ENCODE data around the gene SLCO3A1.
"Not testable (repeated sequence)": the region's sequence is repeated elsewhere in the genome, so short reads cannot be mapped to it uniquely, and the experiment has no call there.

The SLCO3A1 gene

GRCh38 chr15:92028389-92028724 lies 174.8 kb downstream of the SLCO3A1 start:
- H3K4me3 ChIP-seq (ENCODE audit: low read depth, low read length) = no peak overlapping the region

DNA sequence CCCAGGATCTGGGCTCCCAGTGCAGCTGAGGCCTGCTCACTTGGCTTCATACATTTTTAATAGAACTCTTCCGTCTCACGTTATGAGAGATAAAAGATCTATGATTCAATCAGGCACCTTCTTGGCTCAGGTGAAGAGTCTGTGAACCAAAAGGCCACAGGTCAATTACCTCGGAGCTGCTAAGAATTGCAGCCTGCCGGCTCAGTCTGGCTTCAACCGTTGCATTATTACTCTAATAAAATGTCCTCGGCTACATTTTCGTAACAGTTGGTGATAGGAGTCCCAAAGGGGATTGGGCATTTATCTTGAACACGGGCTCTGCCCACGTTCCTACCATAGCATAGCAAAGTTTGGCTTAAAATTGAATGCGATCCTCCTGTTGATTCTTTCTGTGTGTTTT lies 176.3 kb downstream of the SLCO3A1 start:
- H3K4me3 ChIP-seq (ENCODE audit: low read depth, low read length) = no peak overlapping the region

- H3K4me3 ChIP-seq (ENCODE audit: low read depth, low read length) = no peak overlapping the region
Observed at GRCh38 chr15:92033314-92033713, 179.8 kb downstream of the SLCO3A1 start.

DNA sequence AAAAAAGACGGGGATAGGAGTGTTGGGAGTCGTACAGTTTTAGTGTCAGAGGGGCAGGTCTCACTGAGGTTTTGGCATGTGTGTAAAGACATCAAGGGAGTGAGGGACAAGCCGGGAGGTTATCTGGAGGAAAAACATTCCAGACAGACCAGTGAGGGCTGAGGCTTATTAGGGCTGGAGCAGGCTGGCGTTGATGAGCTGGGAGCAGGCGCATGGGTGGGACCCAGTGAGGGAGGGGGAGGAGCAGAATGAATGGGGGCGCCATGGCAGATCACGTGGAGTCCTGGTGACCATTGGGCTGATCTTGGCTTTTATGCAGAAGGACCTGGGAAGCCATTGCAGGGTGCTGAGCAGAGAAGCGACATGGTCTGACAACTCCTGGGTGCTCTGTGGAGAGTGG lies 180.2 kb downstream of the SLCO3A1 start:
- no peak overlapping the region for H3K4me3 ChIP-seq (ENCODE audit: low read depth, low read length)

- no peak overlapping the region for H3K4me3 ChIP-seq (ENCODE audit: low read depth, low read length)
Observed at GRCh38 chr15:92034227-92034626, 180.7 kb downstream of the SLCO3A1 start.

GRCh38 chr15:92035551-92035950 lies 182.0 kb downstream of the SLCO3A1 start:
- H3K4me3 ChIP-seq (ENCODE audit: low read depth, low read length) = no peak overlapping the region

- H3K4me3 ChIP-seq (ENCODE audit: low read depth, low read length) = no peak overlapping the region
Observed at GRCh38 chr15:92035961-92036360, 182.5 kb downstream of the SLCO3A1 start.

DNA sequence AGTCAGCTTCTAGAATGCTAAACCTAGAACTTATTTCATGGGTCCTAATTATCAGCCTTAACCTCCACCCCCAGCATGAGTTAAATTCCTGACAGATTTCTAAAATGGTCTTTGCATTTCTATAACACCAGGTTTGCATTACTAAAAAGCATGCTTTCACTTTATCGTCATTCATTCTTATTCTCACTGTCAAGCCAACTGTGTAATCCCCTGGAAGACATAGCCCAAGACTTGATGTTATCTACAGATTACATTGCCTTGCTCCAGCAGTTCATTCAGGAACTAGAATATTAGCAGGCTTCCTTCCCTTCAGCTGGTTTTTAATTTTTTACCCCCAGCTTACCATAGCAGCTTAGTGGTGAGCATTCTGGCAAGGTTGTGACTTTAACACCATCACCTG lies 184.0 kb downstream of the SLCO3A1 start:
- no peak overlapping the region for H3K4me3 ChIP-seq (ENCODE audit: low read depth, low read length)

- H3K4me3 ChIP-seq (ENCODE audit: low read depth, low read length) = no peak overlapping the region
Observed at GRCh38 chr15:92040350-92040749, 186.8 kb downstream of the SLCO3A1 start.

GRCh38 chr15:92041371-92041770 lies 187.9 kb downstream of the SLCO3A1 start:
- H3K4me3 ChIP-seq (ENCODE audit: low read depth, low read length) = no peak overlapping the region

DNA sequence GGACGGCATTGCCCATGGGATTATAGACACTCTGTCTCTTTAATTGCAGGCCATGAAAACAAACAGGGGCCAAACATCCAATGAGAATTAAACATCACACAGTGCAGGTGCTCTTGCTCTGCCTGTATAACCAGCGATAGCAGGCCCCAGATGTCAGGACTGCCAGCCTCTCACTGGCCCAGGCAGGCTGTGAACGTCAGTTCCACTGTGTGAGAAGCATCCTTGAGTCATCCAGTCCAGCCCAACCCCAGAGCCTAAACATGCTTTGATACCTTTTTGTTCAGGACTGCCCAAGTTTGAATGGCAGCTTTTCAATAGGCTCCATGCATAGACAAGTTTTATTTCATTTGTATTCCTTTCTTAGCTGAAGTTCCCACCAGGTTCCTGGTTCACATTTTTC lies 189.8 kb downstream of the SLCO3A1 start:
- no peak overlapping the region for H3K4me3 ChIP-seq (ENCODE audit: low read depth, low read length)

DNA sequence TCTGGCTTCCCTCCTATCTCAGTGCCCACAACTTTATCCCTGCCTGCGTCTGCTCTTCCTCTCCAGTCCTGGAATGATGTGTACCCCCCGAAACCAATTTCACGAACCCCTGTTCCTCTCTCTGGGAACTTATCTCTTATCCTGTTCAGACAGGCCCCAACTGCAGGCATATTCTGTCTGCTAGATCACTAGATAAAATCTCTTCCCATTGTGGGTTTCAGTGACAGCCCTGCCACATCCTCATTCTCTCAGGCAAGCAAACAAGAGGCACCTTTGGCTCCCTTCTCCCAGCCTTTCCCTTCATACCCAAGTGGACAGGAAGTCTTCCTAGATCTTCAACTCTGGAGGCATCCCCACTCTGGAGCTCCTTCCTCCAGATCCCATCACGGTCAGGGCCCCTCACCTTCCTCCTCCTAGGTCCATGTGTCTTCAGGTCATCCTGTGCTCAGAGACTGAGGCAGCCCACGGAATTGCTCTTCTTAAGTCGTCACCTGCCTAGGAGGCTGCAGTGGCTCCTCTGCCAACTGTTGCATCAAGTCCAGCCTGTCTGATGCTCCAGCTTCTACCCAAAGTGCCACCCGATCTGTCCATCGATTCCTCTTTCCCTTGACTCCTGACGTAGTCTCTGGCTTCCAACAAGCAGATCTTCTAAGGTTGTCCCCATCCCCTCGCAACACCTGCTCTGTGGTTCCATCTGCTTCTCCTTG lies 190.8 kb downstream of the SLCO3A1 start:
- no peak overlapping the region for H3K4me3 ChIP-seq (ENCODE audit: low read depth, low read length)

DNA sequence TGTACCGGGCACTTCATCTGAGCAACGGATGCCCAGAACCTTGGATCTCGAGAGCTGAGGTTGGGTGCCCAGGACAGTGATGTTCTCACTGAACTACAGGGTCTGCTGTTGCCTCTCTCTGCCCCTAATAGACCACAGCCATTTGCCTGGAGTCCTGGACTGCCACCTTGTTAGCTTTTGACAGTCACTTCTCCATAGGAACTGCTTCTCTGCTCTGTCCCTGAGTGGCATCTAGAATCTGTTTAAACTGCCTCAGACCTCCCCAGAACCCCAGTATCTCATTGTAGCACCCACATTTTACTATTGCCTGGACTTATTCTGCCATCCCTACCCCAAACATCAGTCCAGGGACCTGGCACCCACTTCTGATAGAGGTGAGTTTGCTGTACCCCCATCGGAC lies 194.4 kb downstream of the SLCO3A1 start:
- H3K4me3 ChIP-seq (ENCODE audit: low read depth, low read length) = no peak overlapping the region

GRCh38 chr15:92048739-92049138 lies 195.2 kb downstream of the SLCO3A1 start:
- no peak overlapping the region for H3K4me3 ChIP-seq (ENCODE audit: low read depth, low read length)

DNA sequence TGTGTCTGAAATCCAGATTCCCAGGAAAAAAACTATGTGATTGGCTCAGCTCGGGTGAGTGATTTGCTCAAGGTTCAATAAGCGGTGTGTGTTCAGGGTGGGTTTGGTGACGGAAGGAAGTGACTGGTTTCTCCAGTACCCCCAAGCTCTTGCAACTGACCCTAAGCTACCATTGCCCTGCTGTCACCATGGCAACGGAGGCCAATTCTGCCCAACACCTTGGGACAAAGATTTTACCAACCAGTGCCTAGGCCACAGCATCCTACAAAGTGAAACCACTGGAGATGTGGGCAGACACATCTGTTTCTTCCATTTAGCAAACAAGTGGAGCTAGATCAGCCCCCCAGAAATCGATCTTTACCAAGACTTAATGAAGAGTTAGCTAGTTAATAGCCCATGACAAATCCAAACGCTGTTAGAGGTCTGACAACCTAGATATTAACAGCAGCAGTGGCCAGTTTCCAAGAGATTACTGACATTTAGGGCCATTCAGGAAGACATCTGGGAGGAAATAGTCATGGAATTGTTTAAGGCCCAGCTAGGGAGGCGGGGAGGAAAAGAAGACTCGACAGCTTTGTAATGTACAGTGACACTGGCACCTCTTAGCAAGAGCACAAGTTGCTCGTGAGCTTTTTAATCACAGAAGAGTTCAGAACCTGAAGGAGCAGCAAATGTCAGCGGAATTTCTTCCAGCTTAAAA lies 195.9 kb downstream of the SLCO3A1 start:
- no peak overlapping the region for H3K4me3 ChIP-seq (ENCODE audit: low read depth, low read length)

GRCh38 chr15:92050220-92050898 lies 196.9 kb downstream of the SLCO3A1 start:
- no peak overlapping the region for H3K4me3 ChIP-seq (ENCODE audit: low read depth, low read length)

GRCh38 chr15:92051716-92052115 lies 198.2 kb downstream of the SLCO3A1 start:
- no peak overlapping the region for H3K4me3 ChIP-seq (ENCODE audit: low read depth, low read length)

- no peak overlapping the region for H3K4me3 ChIP-seq (ENCODE audit: low read depth, low read length)
Observed at GRCh38 chr15:92053753-92054316, 200.3 kb downstream of the SLCO3A1 start.

DNA sequence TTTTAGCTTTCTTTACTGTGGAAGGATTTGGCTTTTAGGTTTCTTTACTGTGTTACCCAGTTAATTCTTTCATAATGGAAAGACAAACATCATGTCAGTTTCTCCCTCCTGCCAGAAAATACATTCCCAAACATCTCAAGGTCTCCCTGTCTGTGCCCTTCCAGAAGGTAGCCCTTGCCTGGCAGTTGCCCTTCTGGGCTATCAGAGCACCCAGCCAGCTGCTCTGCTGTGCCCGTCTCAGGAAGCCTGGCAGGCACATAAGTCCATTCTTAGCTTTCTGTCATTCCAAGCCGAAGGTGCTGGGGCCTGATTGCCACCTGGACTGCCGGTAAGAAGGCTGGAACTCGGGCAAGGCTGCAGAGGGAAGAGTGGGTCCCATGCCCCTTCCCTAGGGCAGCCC lies 203.4 kb downstream of the SLCO3A1 start:
- no peak overlapping the region for H3K4me3 ChIP-seq (ENCODE audit: low read depth, low read length)

DNA sequence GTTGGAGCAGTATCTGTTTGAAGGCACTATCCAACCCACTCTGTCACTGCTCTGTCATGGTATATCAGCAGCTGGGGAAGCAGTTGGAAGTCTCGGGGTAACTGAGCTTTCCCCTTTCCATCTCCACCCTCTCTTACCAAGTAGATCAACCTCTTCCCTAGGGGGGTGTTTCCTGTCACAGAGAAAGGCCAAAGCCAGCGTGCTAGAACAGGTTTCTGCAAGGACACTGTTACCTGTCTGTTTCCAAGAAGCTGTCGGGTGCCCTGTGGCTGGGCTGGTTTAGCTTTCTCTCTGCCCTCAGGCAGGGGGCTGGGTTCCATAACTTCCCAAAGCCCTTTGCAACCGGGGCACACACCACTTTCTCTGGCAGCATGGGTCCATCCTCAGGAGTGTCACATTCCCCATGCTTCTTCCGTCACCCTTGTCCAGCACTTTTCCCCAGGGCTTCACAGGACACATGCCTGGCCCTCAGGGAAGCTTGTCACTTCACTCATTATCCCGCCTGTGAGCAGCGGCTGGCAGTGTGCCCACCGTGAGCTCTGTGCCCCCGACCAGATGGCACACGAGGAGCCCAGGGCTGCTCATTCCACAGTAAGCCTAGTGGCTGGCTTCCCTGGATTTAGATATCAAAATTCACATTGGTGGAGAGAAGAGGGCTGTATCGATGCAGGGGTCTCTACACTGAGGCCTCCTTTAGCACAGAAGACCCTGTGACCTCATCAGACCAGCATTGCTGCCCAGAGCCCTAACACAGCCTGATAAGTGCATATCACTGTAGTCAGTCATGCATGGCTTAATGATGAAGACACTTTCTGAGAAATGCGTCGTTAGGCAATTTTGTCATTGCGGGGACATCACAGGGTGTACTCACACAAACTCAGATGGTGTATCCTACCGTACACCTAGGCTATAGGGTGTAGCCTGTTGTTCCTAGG lies 205.8 kb downstream of the SLCO3A1 start:
- H3K4me3 ChIP-seq (ENCODE audit: low read depth, low read length) = no peak overlapping the region

DNA sequence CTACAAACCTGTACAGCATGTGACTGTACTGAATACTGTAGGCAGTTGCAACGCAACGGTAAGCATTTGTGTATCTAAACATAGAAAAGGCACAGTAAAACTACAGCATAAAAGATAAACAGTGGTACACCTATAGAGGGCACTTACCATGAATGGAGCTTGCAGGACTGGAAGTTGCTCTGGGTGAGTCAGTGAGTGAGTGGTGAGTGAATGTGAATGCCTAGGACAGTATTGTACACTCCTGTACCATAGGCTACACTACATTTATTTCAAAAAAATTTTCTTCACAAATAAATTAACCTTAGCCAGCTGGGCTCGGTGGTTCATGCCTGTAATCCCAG lies 206.4 kb downstream of the SLCO3A1 start:
- not testable (repeated sequence) for H3K4me3 ChIP-seq (ENCODE audit: low read depth, low read length)
